UCSD-AML1 (cell line): Measurements from ENCODE around the gene FKBP1A.

ENCODE experiments used
- DNase-seq: peaks from one replicate; lab custom pipeline; 2025; ENCODE audit not compliant: unreplicated experiment; lab: John Stamatoyannopoulos, UW

The FKBP1A gene

DNA sequence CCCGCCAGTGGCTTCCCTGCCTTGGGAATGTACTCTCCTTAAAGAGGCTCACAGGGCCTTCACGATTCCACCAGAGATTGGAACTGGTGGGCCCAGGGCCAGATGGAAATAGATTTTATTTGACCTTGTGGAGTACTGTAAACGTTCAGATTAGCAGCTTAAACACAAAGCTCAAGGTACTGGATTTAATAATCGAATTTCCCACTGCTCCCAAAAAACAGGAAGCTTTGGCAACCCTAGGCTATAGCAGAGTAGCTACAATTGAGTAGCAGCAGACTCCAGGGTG, 71.3 kb downstream of the FKBP1A start:
- no peak for DNase-seq

DNA sequence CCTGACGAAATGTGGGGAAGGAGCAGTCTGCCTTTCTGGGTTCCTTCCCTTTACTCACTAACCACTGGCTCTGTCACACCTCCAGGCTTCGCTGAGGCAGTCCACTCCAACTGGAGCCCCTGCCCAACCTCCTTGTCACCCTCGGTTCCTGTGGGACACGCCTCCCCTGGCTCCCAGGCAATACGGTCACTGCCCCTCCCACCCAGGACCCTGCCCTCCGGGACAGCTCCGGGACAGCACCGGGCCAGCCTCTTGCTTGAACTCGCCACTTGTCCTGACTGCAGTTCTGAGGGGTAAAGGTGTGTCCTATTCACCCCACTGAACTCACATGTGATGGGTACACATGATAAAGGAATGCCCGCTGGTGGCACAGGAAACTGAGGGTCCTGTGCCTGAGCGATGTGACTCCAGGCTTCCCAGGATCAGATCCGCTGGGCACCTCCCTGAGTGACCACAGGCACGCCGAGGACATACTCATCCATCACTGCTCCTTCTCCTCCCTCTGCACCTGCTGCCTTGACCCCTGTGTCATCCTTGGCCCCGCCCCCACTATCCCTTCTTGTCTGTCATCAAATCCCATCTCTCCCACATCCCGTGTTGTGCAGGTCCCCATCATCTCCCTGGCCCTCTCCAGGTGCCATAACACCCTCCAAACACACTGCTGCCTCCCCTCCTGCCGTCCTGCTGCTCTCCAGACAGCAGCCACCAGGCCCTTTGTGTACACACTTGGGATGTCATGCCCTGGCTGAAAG, 71.8 kb downstream of the FKBP1A start:
- DNase-seq, result no peak

DNA sequence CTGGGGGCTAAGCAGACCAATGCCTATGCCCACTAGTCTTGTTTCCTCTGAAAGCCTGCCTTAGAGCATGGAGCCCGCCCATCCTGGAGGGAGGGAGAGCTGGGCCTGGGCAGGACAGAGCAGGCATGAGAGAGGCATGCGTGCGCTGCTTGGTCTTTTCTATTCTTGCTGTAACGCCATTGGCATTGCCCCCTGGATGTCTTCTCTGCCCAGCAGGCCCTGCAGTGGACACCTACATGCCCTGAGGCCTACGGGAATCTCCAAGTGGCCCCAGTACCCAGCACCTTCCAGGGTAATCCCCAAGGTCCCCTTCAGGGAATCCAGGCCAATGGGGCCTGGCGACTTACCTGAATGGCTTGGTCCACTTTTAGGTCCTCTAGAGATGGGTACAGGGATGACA, 72.8 kb downstream of the FKBP1A start:
- no peak for DNase-seq

DNA sequence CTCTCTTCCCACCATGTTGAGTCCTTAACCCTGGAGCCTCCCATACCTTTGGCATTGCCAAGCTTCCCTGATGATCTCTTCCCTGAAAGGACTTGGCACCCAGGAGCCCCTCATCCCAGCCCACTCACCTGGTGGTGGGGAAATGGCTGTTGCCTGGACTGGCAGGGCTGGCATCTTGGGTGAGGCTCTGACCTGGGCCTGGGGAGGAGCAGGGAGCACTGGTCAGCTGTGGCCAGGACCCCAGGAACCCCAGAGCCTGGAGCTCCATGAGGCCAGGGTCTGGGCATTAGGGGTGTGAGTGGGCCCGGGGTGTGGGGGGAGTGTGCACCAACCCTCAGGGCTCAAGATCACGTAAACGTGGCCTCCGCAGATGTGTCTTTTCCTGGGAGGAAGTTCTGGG, 73.4 kb downstream of the FKBP1A start:
- no peak for DNase-seq

DNA sequence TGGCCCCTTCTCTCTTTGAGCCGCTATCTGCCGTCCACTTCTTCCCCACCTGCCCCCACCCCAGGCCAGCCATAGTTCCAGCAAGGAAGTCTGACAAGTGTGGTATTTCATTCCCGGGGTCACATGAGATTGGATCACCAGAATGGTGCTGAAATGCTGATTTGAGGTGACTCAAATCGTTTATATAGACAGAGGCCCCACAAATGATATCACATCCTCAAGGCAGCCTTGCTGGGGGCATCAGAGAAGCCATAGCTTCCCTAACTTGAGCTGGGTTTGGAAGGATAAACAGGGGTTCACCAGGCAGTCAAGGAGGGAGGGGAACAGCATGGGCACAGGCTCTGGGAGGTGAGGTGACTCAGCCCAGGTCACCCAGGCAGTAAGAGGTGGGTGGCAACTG, 73.8 kb downstream of the FKBP1A start:
- DNase-seq, result no peak
